ENCODE results near the gene PPP2R1A. TPM values are rescaled to one million over a fixed set of nuclear protein-coding genes. Genes with fewer than 3 reads are reported as not detected.
"Not testable (repeated sequence)": the region's sequence is repeated elsewhere in the genome, so short reads cannot be mapped to it uniquely, and the experiment has no call there.

The PPP2R1A gene
- total RNA-seq, 1 donor from 2014 or later: 302 TPM

GRCh38 chr19:52258426-52258825, 68.6 kb downstream of the PPP2R1A start:
- H3K27ac Mint-ChIP-seq (ENCODE audit: unreplicated experiment): no peak overlapping the region
- peaks cover 4% of the 10 kb centered on the region for H3K36me3 Mint-ChIP-seq (ENCODE audit: low read depth, unreplicated experiment)
- no peak for TF ChIP-seq CTCF (IDR thresholded peaks at IDR 0.05; ENCODE audit: unreplicated experiment)
- peaks cover 8% of the 10 kb centered on the region for H3K27me3 Mint-ChIP-seq (ENCODE audit: unreplicated experiment)
- no peak overlapping the region for H3K4me3 Mint-ChIP-seq (ENCODE audit: unreplicated experiment)
- no peaks in the 10 kb centered on the region for H3K4me1 Mint-ChIP-seq (ENCODE audit: unreplicated experiment)
- H3K9me3 Mint-ChIP-seq (ENCODE audit: unreplicated experiment): no peaks in the 10 kb centered on the region
- DNase-seq (ENCODE audit: low spot score): no peak

- H3K27me3 Mint-ChIP-seq (ENCODE audit: unreplicated experiment); DNase-seq (ENCODE audit: low spot score); H3K4me3 Mint-ChIP-seq (ENCODE audit: unreplicated experiment); H3K36me3 Mint-ChIP-seq (ENCODE audit: low read depth, unreplicated experiment); H3K27ac Mint-ChIP-seq (ENCODE audit: unreplicated experiment); H3K9me3 Mint-ChIP-seq (ENCODE audit: unreplicated experiment): not testable (repeated sequence)
- peaks cover 10% of the 10 kb centered on the region for H3K4me1 Mint-ChIP-seq (ENCODE audit: unreplicated experiment)
Observed at GRCh38 chr19:52265556-52265955, 75.7 kb downstream of the PPP2R1A start.

- peaks cover 34% of the 10 kb centered on the region for H3K36me3 Mint-ChIP-seq (ENCODE audit: low read depth, unreplicated experiment)
- H3K27ac Mint-ChIP-seq (ENCODE audit: unreplicated experiment): peak within 1 kb of the TSS; percentile 100
- H3K27me3 Mint-ChIP-seq (ENCODE audit: unreplicated experiment): peaks cover 8% of the 10 kb centered on the region
- DNase-seq (ENCODE audit: low spot score): peak; percentile 97
- TF ChIP-seq CTCF (IDR thresholded peaks at IDR 0.05; ENCODE audit: unreplicated experiment): no peak
- H3K4me3 Mint-ChIP-seq (ENCODE audit: unreplicated experiment): peak within 1 kb of the TSS; percentile 100
- H3K9me3 Mint-ChIP-seq (ENCODE audit: unreplicated experiment): peaks cover 9% of the 10 kb centered on the region
- H3K4me1 Mint-ChIP-seq (ENCODE audit: unreplicated experiment): peaks cover 15% of the 10 kb centered on the region
Observed at GRCh38 chr19:52269338-52270261, 79.7 kb downstream of the PPP2R1A start, which contains the start of gene ZNF766. TSS of gene ZNF766 (plus strand) at chr19:52269587. CDS start at chr19:52269614, 27 bp downstream.

- peak overlapping the region; percentile 100 for H3K27ac Mint-ChIP-seq (ENCODE audit: unreplicated experiment)
- DNase-seq (ENCODE audit: low spot score): peak; percentile 5
- peaks cover 9% of the 10 kb centered on the region for H3K9me3 Mint-ChIP-seq (ENCODE audit: unreplicated experiment)
- H3K36me3 Mint-ChIP-seq (ENCODE audit: low read depth, unreplicated experiment): peaks cover 34% of the 10 kb centered on the region
- peaks cover 15% of the 10 kb centered on the region for H3K4me1 Mint-ChIP-seq (ENCODE audit: unreplicated experiment)
- H3K4me3 Mint-ChIP-seq (ENCODE audit: unreplicated experiment): peak overlapping the region; percentile 100
- H3K27me3 Mint-ChIP-seq (ENCODE audit: unreplicated experiment): peaks cover 8% of the 10 kb centered on the region
- no peak for TF ChIP-seq CTCF (IDR thresholded peaks at IDR 0.05; ENCODE audit: unreplicated experiment)
Observed at GRCh38 chr19:52270266-52270885, 80.5 kb downstream of the PPP2R1A start.

GRCh38 chr19:52273301-52273700, 83.4 kb downstream of the PPP2R1A start:
- TF ChIP-seq CTCF (IDR thresholded peaks at IDR 0.05; ENCODE audit: unreplicated experiment): no peak
- Mint-ChIP-seq H3K27ac (ENCODE audit: unreplicated experiment) (no peak overlapping the region), H3K4me1 (ENCODE audit: unreplicated experiment) (peaks cover 15% of the 10 kb centered on the region), H3K4me3 (ENCODE audit: unreplicated experiment) (peak overlapping the region; percentile 80), H3K36me3 (ENCODE audit: low read depth, unreplicated experiment) (peaks cover 34% of the 10 kb centered on the region), H3K27me3 (ENCODE audit: unreplicated experiment) (peaks cover 8% of the 10 kb centered on the region), H3K9me3 (ENCODE audit: unreplicated experiment) (peaks cover 9% of the 10 kb centered on the region)
- DNase-seq (ENCODE audit: low spot score): no peak
